GM12891 (cell line): ENCODE measurements around the gene HIP1.

ENCODE experiments used
- POLR2A ChIP-seq: IDR thresholded peaks from 2 replicates; pipeline ENCODE4 v1.6.1; 2011; ENCODE audit warnings: low read depth, low read length, control low read depth
- POLR2AphosphoS5 ChIP-seq: IDR thresholded peaks from 2 replicates; pipeline ENCODE4 v1.6.1; 2011; ENCODE audit warnings: low read depth, low read length, control low read depth
- SPI1 ChIP-seq: IDR thresholded peaks from 2 replicates; pipeline ENCODE4 v1.6.1; 2011; ENCODE audit warnings: low read depth, low read length, control low read depth
- TAF1 ChIP-seq: IDR thresholded peaks from 2 replicates; pipeline ENCODE4 v1.6.1; 2011; ENCODE audit warnings: low read depth, low read length, control low read depth

- TF ChIP-seq POLR2A (no peak), POLR2AphosphoS5 (no peak), TAF1 (no peak), SPI1 (no peak)
Observed at GRCh38 chr7:75757860-75758259, 19.1 kb upstream of the HIP1 start.
